PC-3 (cell line): ENCODE data around the gene PCBP2. TPM values are rescaled to one million over a fixed set of nuclear protein-coding genes. Genes with fewer than 3 reads are reported as not detected.

ENCODE experiments used
- ATAC-seq: fragments of 200-7000 bp; cut with Tn5 transposase; 2 replicates; pipeline ENCODE4 v1.9.1; 2020; ENCODE audit warnings: mild to moderate bottlenecking, moderate library complexity
- BruUV-seq: library from RNA; stranded (reverse); fragments of 400-500 nt; replicated peaks from 2 replicates; lab custom pipeline; 2021; lab: Mats Ljungman, UMichigan
- CTCF ChIA-PET: fragments of 300-600 bp; sonication (Branson Sonifier 250); formaldehyde crosslinking; loops from one replicate; lab custom pipeline; 2022; ENCODE audit warnings: antibody characterized with exemption; lab: Charles Lee
- POLR2A ChIA-PET: fragments of 300-600 bp; sonication (Branson Sonifier 250); formaldehyde crosslinking; loops from one replicate; lab custom pipeline; 2022; ENCODE audit warnings: antibody characterized with exemption; ENCODE audit not compliant: unreplicated experiment; lab: Charles Lee
- DNase-seq: peaks from one replicate; pipeline ENCODE4 v3.0.0-alpha.2; 2015
- H2AFZ ChIP-seq: fragments of 300-600 bp; sonication (generic); 2 replicates; pipeline ENCODE4 v1.6.0; 2016; ENCODE audit warnings: antibody characterized with exemption, low read length
- H3F3A ChIP-seq: fragments of 300-600 bp; sonication (generic); one replicate; pipeline ENCODE4 v1.6.0; 2017; ENCODE audit warnings: antibody characterized with exemption, low read length, control low read depth, mild to moderate bottlenecking; ENCODE audit not compliant: unreplicated experiment
- H3K27ac ChIP-seq: fragments of 300-600 bp; sonication (generic); 2 replicates; pipeline ENCODE4 v1.5.1; 2016; ENCODE audit warnings: mild to moderate bottlenecking, low read length
- H3K27me3 ChIP-seq: fragments of 300-600 bp; sonication (generic); 2 replicates; pipeline ENCODE4 v1.6.1; 2016; ENCODE audit warnings: low read length, mixed read lengths
- H3K36me3 ChIP-seq: fragments of 300-600 bp; sonication (generic); 2 replicates; pipeline ENCODE4 v1.6.1; 2016; ENCODE audit warnings: low read depth, mixed run types, low read length, mixed read lengths
- H3K4me1 ChIP-seq: fragments of 300-600 bp; sonication (generic); 2 replicates; pipeline ENCODE4 v1.5.1; 2016; ENCODE audit warnings: low read length; ENCODE audit not compliant: insufficient read depth
- H3K4me2 ChIP-seq: fragments of 300-600 bp; sonication (generic); 2 replicates; pipeline ENCODE4 v1.6.0; 2016; ENCODE audit warnings: low read length
- H3K4me3 ChIP-seq: fragments of 300-600 bp; sonication (generic); 2 replicates; pipeline ENCODE4 v1.5.1; 2016; ENCODE audit warnings: mild to moderate bottlenecking, low read length, mixed read lengths
- H3K79me2 ChIP-seq: fragments of 300-600 bp; sonication (generic); 2 replicates; pipeline ENCODE4 v1.6.1; 2017; ENCODE audit warnings: low read length, mixed read lengths
- H3K9ac ChIP-seq: fragments of 300-600 bp; sonication (generic); 2 replicates; pipeline ENCODE4 v1.6.0; 2016; ENCODE audit warnings: mild to moderate bottlenecking, low read length
- H3K9me2 ChIP-seq: fragments of 300-600 bp; sonication (generic); replicated peaks from 2 replicates; pipeline ENCODE4 v1.6.1; 2016; ENCODE audit warnings: mixed run types, low read length, mixed read lengths
- H3K9me3 ChIP-seq: fragments of 300-600 bp; sonication (generic); 2 replicates; pipeline ENCODE4 v1.6.1; 2016; ENCODE audit warnings: low read length, mixed read lengths
- H4K20me1 ChIP-seq: fragments of 300-600 bp; sonication (generic); 2 replicates; pipeline ENCODE4 v1.6.1; 2016; ENCODE audit warnings: low read length, mixed read lengths
- CTCF ChIP-seq: fragments of 300-600 bp; sonication (generic); conservative IDR thresholded peaks from 2 replicates; pipeline ENCODE4 v1.5.1; 2017; ENCODE audit warnings: antibody characterized with exemption, low read depth, mild to moderate bottlenecking, low read length
- EZH2 ChIP-seq: fragments of 300-600 bp; sonication (generic); IDR thresholded peaks from one replicate; pipeline ENCODE4 v1.6.1; 2017; ENCODE audit warnings: antibody characterized with exemption, mild to moderate bottlenecking, low read length; ENCODE audit not compliant: unreplicated experiment
- EZH2phosphoT487 ChIP-seq: fragments of 300-600 bp; sonication (generic); IDR thresholded peaks from 2 replicates; pipeline ENCODE4 v1.6.1; 2018; ENCODE audit warnings: mild to moderate bottlenecking, antibody characterized with exemption, low read length, borderline replicate concordance
- intact Hi-C: fragments of 100-400 bp; cut with micrococcal nuclease; formaldehyde crosslinking; loops from 2 replicates; pipeline ENCODE4 v1.9.0; 2023
- total RNA-seq: library from RNA; depleted of rRNA; stranded (reverse); fragments of >200 nt; gene quantifications from 2 replicates; pipeline ENCODE4 v1.2.3, GENCODE V29; 2014

The PCBP2 gene
- total RNA-seq, 1 experiment from 2014 or later: 204 TPM

DNA sequence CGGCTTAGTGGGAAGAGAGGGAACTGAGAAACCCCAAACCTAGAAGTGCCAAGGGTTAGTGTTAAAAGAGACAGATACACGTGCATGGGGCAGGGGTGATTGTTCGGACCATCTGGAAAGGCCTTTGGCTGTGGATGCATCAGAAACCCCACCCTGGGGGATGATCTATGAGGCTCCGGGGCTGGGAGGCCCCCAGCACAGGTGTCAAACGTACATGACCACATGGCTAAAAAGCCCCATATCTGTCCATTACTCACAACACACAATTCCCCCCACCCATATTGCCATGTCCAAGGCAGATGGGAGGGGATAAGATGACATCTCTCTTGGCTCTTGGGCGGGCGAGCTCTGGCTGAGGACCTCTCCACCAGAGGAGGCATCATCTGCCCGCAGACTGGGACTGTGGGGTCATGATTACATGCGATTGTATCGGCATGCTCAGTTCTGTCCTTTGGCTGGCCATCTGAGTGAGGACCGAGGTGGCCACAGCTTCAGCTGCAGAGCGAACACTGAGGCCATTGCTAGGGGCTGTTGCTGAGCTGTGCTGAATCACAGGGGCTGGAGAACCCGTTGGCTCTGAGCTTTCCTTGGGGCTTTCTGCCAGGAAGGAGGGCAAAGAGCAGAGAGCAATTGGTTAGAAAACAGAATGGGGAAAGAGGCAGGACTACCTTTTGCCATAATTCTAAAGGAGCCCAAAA lies 65.0 kb downstream of the PCBP2 start:
- Histone ChIP-seq H3K79me2 (no peaks in the 10 kb centered on the region), H3K4me1 (no peaks in the 10 kb centered on the region), H3K4me3 (no peak overlapping the region), H4K20me1 (no peaks in the 10 kb centered on the region), H2AFZ (no peak overlapping the region), H3K36me3 (peaks cover 22% of the 10 kb centered on the region), H3K27ac (no peak overlapping the region), H3F3A (no peaks in the 10 kb centered on the region), H3K9me3 (no peaks in the 10 kb centered on the region), H3K4me2 (no peak overlapping the region), H3K27me3 (no peaks in the 10 kb centered on the region), H3K9me2 (no peaks in the 10 kb centered on the region), H3K9ac (no peak overlapping the region)
- ChIA-PET CTCF (no interaction called here), POLR2A (no interaction called here)
- ATAC-seq (no peak), DNase-seq (no peak)
- BruUV-seq: no TSS peak
- TF ChIP-seq CTCF (no peak), EZH2phosphoT487 (no peak), EZH2 (no peak)
- intact Hi-C loops: no loop called here

DNA sequence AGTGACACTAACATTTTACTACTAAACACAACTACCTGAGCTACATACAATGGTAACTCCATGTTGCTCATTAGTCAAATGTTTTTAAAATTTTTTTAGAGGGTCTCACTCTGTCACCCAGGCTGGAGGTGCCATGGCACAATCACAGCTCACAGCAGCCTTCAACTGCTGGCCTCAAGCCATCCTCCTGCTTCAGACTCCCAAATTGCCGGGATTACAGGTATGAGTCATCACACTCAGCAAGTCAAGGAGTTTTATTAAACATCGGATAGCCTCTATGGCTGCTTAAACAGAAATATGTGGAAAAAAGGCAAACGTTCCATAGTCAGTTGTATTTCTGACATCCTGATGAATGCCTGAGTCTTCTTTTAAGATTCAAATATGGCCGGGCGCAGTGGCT lies 66.5 kb downstream of the PCBP2 start:
- TF ChIP-seq CTCF (no peak), EZH2 (no peak), EZH2phosphoT487 (no peak)
- peak; percentile 38 for DNase-seq
- H3K4me2 ChIP-seq: no peak overlapping the region
- no peak overlapping the region for H3K27ac ChIP-seq
- ATAC-seq: peak; percentile 37; the same call in 1 of the 2 replicates
- ChIA-PET CTCF (interaction anchor here (0.6 kb wide), 2 partner anchors 25 to 177 kb away, joined by 3 to 4 read pairs; no protein-coding TSS in a partner anchor), POLR2A (no interaction called here)
- no TSS peak for BruUV-seq
- H3K9me3 ChIP-seq: no peaks in the 10 kb centered on the region
- no peak overlapping the region for H3K9ac ChIP-seq
- intact Hi-C loops: no loop called here
- no peaks in the 10 kb centered on the region for H3K27me3 ChIP-seq
- no peaks in the 10 kb centered on the region for H3K79me2 ChIP-seq
- H4K20me1 ChIP-seq: no peaks in the 10 kb centered on the region
- no peaks in the 10 kb centered on the region for H3F3A ChIP-seq
- no peak overlapping the region for H2AFZ ChIP-seq
- no peaks in the 10 kb centered on the region for H3K4me1 ChIP-seq
- no peak overlapping the region for H3K4me3 ChIP-seq
- peaks cover 27% of the 10 kb centered on the region for H3K36me3 ChIP-seq
- no peaks in the 10 kb centered on the region for H3K9me2 ChIP-seq

DNA sequence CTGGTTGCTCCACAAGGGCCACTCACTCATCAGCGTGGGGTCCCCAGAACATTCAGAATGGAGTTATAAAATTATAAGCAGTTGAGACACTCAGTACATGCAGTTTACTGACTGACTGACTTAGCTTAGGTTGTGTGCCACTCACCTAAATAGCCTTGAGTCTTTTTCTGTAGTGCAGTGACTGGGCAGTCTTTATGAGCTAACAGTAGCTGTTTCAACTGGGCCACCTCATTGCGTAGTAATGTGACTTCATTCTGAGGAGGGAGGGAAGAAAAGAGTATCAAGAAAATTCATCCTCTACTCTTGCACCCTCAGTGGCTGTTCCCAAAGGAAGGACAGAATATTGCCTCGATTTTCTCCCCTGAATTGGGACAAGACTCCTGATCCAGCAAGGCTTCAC lies 71.2 kb downstream of the PCBP2 start:
- Histone ChIP-seq H3K4me1 (no peaks in the 10 kb centered on the region), H3K27me3 (no peaks in the 10 kb centered on the region), H3K36me3 (peaks cover 14% of the 10 kb centered on the region), H2AFZ (no peak overlapping the region), H3F3A (no peaks in the 10 kb centered on the region), H3K4me2 (no peak overlapping the region), H3K4me3 (no peak overlapping the region), H3K79me2 (no peaks in the 10 kb centered on the region), H3K9me2 (no peaks in the 10 kb centered on the region), H3K27ac (no peak overlapping the region), H3K9ac (no peak overlapping the region), H3K9me3 (no peaks in the 10 kb centered on the region), H4K20me1 (no peaks in the 10 kb centered on the region)
- BruUV-seq: no TSS peak
- intact Hi-C loops: no loop called here
- DNase-seq (no peak), ATAC-seq (no peak)
- TF ChIP-seq CTCF: no peak
- no peak for TF ChIP-seq EZH2phosphoT487
- no peak for TF ChIP-seq EZH2
- CTCF ChIA-PET: no interaction called here
- POLR2A ChIA-PET: no interaction called here
